Measurements from ENCODE around the gene EPO.
"Not testable (repeated sequence)": the region's sequence is repeated elsewhere in the genome, so short reads cannot be mapped to it uniquely, and the experiment has no call there.

The EPO gene

GRCh38 chr7:100683659-100684533 lies 36.4 kb upstream of the EPO start:
- DNase-seq: no peak

GRCh38 chr7:100684534-100685042 lies 35.7 kb upstream of the EPO start:
- DNase-seq: no peak

GRCh38 chr7:100685049-100685605 lies 35.1 kb upstream of the EPO start:
- DNase-seq: no peak

- no peak for DNase-seq
These were observed 34.6 kb upstream of the EPO start for GRCh38 chr7:100685631-100686145.

GRCh38 chr7:100686201-100686821 lies 34.0 kb upstream of the EPO start:
- no peak for DNase-seq

- DNase-seq: no peak
These were observed 33.5 kb upstream of the EPO start for GRCh38 chr7:100686822-100687211.

- no peak for DNase-seq
These were observed 33.0 kb upstream of the EPO start for GRCh38 chr7:100687261-100687660.

- DNase-seq: no peak
These were observed 32.4 kb upstream of the EPO start for GRCh38 chr7:100687751-100688300.

GRCh38 chr7:100688326-100688860 lies 31.9 kb upstream of the EPO start:
- DNase-seq: no peak

GRCh38 chr7:100689230-100690135 lies 30.8 kb upstream of the EPO start:
- no peak for DNase-seq

- DNase-seq: peak; percentile 37
These were observed 28.3 kb upstream of the EPO start for GRCh38 chr7:100691676-100692577.

- DNase-seq: no peak
These were observed 27.7 kb upstream of the EPO start for GRCh38 chr7:100692578-100692961.

- DNase-seq: no peak
These were observed 26.8 kb upstream of the EPO start for GRCh38 chr7:100693312-100694097.

- peak; percentile 56 for DNase-seq
These were observed 26.0 kb upstream of the EPO start, which contains the start of gene GIGYF1 for GRCh38 chr7:100694098-100694745. Gene GIGYF1 (minus strand): TSS chr7:100694250. CDS start chr7:100688238, 6,012 bp downstream.

- no peak for DNase-seq
These were observed 24.1 kb upstream of the EPO start for GRCh38 chr7:100696123-100696521.

- no peak for DNase-seq
These were observed 21.2 kb upstream of the EPO start for GRCh38 chr7:100699018-100699417.

GRCh38 chr7:100701089-100701488 lies 19.2 kb upstream of the EPO start:
- not testable (repeated sequence) for DNase-seq

GRCh38 chr7:100705320-100705752 lies 14.9 kb upstream of the EPO start:
- peak; percentile 66 for DNase-seq

All from COR-L47 (cell line).